ENCODE data around the gene UBXN10.
"Not testable (repeated sequence)": the region's sequence is repeated elsewhere in the genome, so short reads cannot be mapped to it uniquely, and the experiment has no call there.

Gene UBXN10

GRCh38 chr1:20210736-20211460 lies 25.0 kb downstream of the UBXN10 start:
- no peak for DNase-seq

DNA sequence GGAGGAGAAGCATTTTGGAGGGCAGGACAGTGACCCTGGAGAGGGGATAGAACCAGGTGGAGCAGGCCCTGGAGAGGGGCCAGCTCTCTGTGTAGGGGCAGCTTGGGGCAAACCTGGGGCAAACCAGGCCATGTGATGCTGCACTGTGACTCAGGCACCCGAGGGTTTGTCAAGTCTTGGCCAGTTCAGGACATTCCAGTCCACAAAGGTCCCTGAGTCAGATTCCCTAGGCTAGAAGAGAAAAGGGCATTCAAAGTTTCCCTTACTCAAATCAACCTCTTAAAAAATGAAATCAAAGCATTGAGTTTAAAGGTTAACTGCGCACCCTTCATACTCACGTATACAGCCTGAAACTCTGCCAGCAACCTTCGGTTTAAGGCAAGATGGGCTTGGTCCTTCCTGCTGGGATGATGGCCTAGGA lies 25.6 kb downstream of the UBXN10 start:
- DNase-seq, result no peak

GRCh38 chr1:20212085-20212684 lies 26.3 kb downstream of the UBXN10 start:
- no peak for DNase-seq

DNA sequence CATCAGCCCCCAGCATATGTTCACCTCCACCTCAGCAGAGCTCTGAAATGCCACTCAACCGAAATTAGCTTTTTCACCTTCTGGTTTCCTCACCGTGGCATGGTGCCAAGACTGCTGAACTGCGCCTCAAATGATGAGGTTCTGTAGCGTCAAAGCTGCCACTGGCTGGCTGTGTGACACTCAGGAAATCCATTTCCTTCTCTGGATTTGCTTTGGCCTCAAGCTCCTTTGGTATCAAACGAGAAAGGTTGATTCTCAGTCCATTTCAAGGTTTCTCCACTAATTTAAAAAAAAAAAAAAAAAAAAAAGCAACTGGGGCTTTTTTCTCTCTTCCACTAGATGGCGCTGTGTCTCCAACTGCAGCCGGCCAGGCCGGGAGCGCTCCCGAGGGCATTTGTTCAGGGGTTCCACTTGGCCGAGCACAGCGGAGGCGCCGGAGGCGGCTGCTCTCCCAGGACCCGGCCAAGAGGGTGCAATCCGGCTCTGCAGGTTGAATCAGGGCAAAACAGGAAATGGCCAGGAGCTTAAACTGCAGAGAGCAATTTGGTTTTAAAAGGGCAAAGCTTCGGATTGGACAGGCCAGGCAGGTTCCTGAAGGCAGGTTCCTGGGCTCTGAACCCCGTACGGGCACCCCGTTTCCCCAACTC lies 26.9 kb downstream of the UBXN10 start:
- DNase-seq, result peak; percentile 31

GRCh38 chr1:20215716-20216115 lies 29.8 kb downstream of the UBXN10 start:
- no peak for DNase-seq

GRCh38 chr1:20216574-20216973 lies 30.7 kb downstream of the UBXN10 start:
- no peak for DNase-seq

DNA sequence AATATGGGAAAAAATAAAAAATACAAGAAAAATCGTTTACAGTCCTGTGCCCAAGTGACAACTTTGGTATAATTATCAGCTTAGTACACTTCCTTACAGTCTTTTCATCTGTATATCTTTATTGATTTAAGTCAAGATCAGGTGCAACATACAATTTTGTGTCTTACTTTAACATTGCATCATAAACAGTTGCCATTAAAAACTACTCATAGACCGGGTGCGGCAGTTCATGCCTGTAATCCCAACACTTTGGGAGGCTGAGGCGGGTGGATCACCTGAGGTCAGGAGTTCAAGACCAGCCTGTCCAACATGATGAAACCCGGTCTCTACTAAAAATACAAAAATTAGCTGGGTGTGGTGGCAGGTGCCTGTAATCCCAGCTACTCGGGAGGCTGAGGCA lies 33.2 kb downstream of the UBXN10 start:
- not testable (repeated sequence) for DNase-seq

- DNase-seq, result no peak
These were observed 34.1 kb downstream of the UBXN10 start for GRCh38 chr1:20220036-20220435.

GRCh38 chr1:20223106-20223505 lies 37.2 kb downstream of the UBXN10 start:
- no peak for DNase-seq

DNA sequence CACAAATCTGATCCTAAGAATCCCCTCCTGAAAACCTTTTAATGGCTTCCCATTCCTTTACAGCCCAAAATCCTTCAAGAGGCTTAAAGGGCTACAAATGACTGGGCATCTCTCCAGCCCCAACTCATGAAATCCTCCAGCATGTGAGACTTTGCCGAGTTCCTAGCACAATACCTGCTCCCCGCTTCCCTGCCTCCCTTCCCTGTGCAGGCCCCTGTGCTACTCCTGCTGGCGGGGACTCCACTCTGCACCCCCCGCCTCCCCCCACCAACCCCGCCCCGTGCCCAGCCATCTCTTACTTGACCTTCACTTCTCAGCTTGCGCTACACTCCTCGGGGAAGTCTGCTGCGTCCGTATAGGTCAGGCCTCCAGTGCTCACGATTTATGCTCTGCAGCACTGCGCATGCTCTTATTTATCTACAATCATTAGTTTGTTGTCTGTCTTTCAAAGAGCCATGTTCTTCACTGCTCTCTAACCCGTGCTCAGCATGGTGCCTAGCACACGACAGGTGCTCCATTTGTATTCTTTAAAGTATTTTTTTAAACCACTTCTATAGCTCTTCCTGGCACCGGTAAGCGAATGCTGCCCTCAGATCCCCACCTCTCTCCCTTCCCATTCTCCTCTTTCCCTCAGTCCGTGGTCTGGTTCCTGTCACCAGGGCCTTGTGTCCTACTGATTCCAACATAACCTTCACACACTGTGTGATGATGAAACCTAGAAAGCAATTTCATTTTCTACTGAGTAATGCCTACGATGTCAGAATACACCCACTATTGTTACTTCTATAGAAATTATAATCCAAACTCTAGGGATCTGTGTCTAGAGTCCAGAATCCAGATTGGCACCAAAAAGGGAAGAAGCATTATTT lies 37.9 kb downstream of the UBXN10 start:
- DNase-seq, result no peak

GRCh38 chr1:20224546-20224945 lies 38.6 kb downstream of the UBXN10 start:
- DNase-seq, result no peak

DNA sequence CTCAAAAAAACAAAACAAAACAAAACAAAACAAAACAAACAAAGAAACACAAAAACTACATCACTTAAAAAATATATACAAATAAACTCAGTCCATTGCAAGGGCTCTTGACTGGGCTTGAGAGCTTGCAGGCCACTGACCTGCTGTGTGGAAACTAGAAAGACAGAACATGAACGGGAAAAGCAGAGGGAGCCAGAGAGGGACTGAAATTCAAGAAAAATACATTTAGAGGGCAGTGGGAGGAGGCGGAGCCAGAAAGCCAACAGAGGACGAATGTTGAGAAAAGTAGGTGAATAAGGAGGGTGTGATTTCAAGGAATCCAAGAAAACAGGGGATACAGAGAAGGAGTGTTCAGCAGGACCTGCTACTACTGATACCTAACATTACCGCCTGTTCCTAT lies 41.8 kb downstream of the UBXN10 start:
- DNase-seq, result no peak

DNA sequence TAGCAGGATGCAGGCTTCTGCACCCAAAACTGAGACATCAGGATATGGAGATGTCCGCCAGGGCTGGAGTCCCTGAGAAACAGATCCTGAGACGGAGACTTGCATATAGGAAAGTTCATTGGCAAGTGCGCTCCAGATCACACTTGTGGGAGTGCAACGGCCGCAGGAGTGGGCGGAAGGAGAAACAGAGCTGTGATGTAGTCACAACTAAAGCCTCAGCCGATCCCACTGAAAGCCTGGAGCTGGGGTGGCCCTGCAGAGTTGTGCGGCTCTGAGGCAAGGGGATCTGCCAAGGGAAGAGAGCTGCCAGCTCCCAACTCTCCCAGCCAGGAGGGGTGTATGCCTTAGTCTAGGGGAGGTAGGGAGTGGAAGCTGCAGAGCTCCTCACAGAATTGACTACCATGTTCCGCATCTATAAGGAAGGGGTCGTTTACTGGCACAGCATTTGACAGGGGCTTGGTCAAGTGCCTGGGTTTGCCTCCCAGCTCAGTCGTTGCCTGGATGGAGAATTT lies 42.5 kb downstream of the UBXN10 start:
- DNase-seq, result no peak

GRCh38 chr1:20229171-20229570 lies 43.3 kb downstream of the UBXN10 start:
- DNase-seq, result no peak

DNA sequence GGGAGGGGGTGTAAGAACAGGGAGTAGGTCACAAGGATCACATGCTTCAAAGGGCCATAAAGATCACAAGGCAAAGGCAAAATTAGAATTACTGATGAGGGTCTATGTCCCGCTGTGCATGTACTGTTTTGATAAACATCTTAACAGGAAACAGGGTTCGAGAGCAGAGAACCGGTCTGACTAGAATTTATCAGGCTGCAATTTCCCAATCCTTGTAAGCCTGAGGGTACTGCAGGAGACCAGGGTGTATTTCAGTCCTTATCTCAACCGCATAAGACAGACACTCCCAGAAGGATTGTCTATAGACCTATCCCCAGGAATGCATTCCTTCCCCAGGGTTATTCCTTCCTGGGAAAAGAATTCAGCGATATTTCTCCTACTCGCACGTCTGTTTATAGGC lies 46.7 kb downstream of the UBXN10 start:
- DNase-seq, result not testable (repeated sequence)

DNA sequence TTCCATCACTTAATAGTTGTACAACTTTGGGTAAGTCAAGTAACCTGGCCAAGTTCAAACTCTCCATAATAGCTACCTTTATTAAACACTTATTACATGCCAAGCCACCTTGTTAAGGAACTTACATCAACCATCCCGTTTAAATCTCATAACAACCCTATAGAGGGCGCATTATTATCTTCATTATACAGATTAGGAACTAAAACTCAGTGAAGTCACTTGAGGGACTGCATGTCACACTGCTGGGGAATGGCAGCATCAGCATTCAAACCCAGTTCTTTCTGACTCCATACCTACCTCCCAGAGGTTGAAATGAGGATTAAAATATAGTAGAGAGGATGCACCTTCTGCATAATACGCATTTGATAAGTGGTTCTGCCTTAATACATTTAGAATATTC lies 47.5 kb downstream of the UBXN10 start:
- DNase-seq, result peak; percentile 0

DNA sequence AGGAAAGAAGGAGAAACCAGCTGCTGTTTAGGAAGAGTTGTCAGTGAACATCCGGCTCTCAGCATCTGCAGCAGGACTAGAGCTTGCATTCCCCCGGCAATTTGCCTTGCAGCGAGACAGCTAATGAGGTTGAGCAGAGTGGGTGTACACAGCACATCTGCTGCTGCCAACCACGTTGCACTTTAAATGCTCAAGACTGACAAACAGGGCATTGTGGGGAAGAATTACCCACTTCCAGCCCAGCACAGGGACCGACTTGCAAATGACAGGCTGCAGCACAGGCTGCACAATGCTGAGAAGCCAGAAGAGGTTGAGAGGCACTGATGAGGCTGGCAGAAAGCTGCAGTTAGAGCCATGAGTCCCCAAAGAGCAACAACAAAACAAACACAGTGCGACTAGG lies 48.0 kb downstream of the UBXN10 start:
- DNase-seq, result no peak

GRCh38 chr1:20234788-20235535 lies 49.1 kb downstream of the UBXN10 start:
- DNase-seq, result no peak

DNA sequence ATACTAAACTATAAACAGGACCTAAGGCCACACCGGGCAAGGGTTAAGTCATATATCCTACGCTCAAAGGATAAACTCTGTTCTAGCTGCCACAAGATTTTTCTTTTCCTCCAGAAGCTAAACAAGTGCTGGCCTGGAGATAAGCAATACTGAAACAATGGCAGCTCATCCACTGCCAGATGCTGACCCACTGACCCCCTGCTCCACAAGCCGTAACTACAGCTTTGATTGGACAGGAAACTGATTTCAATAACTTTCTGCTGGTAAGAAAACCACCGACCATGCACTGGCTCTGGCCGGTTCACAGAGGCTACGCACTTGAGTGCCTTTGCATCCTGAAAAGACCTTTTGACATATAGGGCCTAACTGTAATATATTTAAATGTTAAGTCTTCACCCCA lies 51.8 kb downstream of the UBXN10 start:
- no peak for DNase-seq

DNA sequence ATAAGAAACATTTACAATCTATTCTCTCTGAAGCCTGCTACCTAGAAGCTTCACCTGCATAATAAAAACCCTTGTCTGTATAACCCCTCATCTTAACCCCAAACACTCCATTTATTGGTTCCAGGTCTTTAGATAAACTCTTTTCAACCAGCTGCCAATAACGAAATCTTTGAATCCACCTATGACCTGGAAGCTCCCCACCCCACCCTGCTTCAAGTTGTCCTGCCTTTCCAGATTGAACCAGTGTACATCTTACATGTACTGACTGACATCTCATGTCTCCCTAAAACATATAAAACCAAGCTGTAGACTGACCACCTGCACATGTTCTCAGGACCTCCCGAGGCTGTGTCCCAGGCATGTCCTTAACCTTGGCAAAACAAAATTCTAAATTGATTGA lies 54.1 kb downstream of the UBXN10 start:
- no peak for DNase-seq

DNA sequence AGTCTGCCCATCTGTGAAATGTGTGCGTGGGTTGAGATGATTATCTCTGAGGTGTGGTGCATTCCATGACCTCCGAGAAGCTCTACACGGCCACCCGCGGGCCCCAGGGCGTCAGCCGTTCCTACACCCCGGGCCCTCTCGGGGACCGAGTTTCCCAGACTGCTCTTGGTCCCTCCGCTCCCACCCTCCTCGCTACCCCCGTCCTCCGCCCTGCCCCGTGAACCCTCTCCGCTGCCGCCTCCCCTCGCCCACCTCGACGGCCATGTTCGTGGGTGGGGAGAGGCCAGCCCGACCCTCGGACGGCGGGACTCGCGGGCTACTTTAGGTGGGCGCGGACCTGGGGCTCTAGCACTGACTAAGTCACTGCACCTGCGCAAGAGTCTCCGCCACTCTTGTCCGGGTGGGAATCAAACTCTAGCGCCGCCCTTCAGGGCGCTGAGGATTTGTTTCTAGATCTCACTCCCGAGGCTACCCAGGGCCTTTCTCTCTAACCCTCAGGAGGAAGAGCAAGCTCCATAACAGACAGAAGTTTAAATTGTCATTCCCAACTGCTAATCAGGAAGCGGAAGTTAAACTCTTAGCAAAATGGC lies 57.1 kb downstream of the UBXN10 start:
- DNase-seq, result no peak
